ENCODE measurements around the gene HS3ST3A1.
"Not testable (repeated sequence)": the region's sequence is repeated elsewhere in the genome, so short reads cannot be mapped to it uniquely, and the experiment has no call there.

HS3ST3A1 gene

GRCh38 chr17:13508896-13509295 lies 92.8 kb downstream of the HS3ST3A1 start:
- no peak for DNase-seq (ENCODE audit: low read depth)

GRCh38 chr17:13503526-13503925 lies 98.2 kb downstream of the HS3ST3A1 start:
- no peak for DNase-seq (ENCODE audit: low read depth)
- Histone ChIP-seq H3K27me3 (replicated peaks; ENCODE audit: control insufficient read depth, insufficient read depth, low read length) (no peaks in the 10 kb centered on the region), H3K4me1 (ENCODE audit: control insufficient read depth, insufficient read depth, low read length) (no peaks in the 10 kb centered on the region), H3K4me3 (ENCODE audit: low read length) (no peak overlapping the region), H3K9me3 (ENCODE audit: control insufficient read depth, low read length) (no peaks in the 10 kb centered on the region), H3K36me3 (ENCODE audit: control insufficient read depth, insufficient read depth, low read length, severe bottlenecking) (no peaks in the 10 kb centered on the region), H3K9ac (ENCODE audit: low read length) (no peak overlapping the region)

More at GRCh38 chr17:13508896-13509295, 92.8 kb downstream of the HS3ST3A1 start:
- H3K36me3 ChIP-seq (ENCODE audit: control insufficient read depth, insufficient read depth, low read length, severe bottlenecking) = no peaks in the 10 kb centered on the region
- no peak overlapping the region for H3K4me3 ChIP-seq (ENCODE audit: low read length)
- peaks cover 19% of the 10 kb centered on the region for H3K4me1 ChIP-seq (ENCODE audit: control insufficient read depth, insufficient read depth, low read length)
- H3K9ac ChIP-seq (ENCODE audit: low read length) = no peak overlapping the region
- H3K27me3 ChIP-seq (replicated peaks; ENCODE audit: control insufficient read depth, insufficient read depth, low read length) = no peaks in the 10 kb centered on the region
- no peaks in the 10 kb centered on the region for H3K9me3 ChIP-seq (ENCODE audit: control insufficient read depth, low read length)

- no peaks in the 10 kb centered on the region for H3K27me3 ChIP-seq (replicated peaks; ENCODE audit: control insufficient read depth, insufficient read depth, low read length)
- DNase-seq (ENCODE audit: low read depth) = no peak
- no peak overlapping the region for H3K4me3 ChIP-seq (ENCODE audit: low read length)
- no peaks in the 10 kb centered on the region for H3K9me3 ChIP-seq (ENCODE audit: control insufficient read depth, low read length)
- H3K4me1 ChIP-seq (ENCODE audit: control insufficient read depth, insufficient read depth, low read length) = no peaks in the 10 kb centered on the region
- H3K36me3 ChIP-seq (ENCODE audit: control insufficient read depth, insufficient read depth, low read length, severe bottlenecking) = no peaks in the 10 kb centered on the region
- no peak overlapping the region for H3K9ac ChIP-seq (ENCODE audit: low read length)
These were observed 99.5 kb downstream of the HS3ST3A1 start for GRCh38 chr17:13502263-13502662.

GRCh38 chr17:13500947-13501346 lies 100.8 kb downstream of the HS3ST3A1 start:
- DNase-seq (ENCODE audit: low read depth) = no peak
- H3K9me3 ChIP-seq (ENCODE audit: control insufficient read depth, low read length) = no peaks in the 10 kb centered on the region
- no peak overlapping the region for H3K4me3 ChIP-seq (ENCODE audit: low read length)
- H3K27me3 ChIP-seq (replicated peaks; ENCODE audit: control insufficient read depth, insufficient read depth, low read length) = no peaks in the 10 kb centered on the region
- H3K36me3 ChIP-seq (ENCODE audit: control insufficient read depth, insufficient read depth, low read length, severe bottlenecking) = no peaks in the 10 kb centered on the region
- H3K4me1 ChIP-seq (ENCODE audit: control insufficient read depth, insufficient read depth, low read length) = no peaks in the 10 kb centered on the region
- no peak overlapping the region for H3K9ac ChIP-seq (ENCODE audit: low read length)

- H3K36me3 ChIP-seq (ENCODE audit: control insufficient read depth, insufficient read depth, low read length, severe bottlenecking) = no peaks in the 10 kb centered on the region
- H3K27me3 ChIP-seq (replicated peaks; ENCODE audit: control insufficient read depth, insufficient read depth, low read length) = no peaks in the 10 kb centered on the region
- H3K4me1 ChIP-seq (ENCODE audit: control insufficient read depth, insufficient read depth, low read length) = no peaks in the 10 kb centered on the region
- no peak overlapping the region for H3K9ac ChIP-seq (ENCODE audit: low read length)
- no peak for DNase-seq (ENCODE audit: low read depth)
- no peak overlapping the region for H3K4me3 ChIP-seq (ENCODE audit: low read length)
- H3K9me3 ChIP-seq (ENCODE audit: control insufficient read depth, low read length) = no peaks in the 10 kb centered on the region
These were observed 103.5 kb downstream of the HS3ST3A1 start for GRCh38 chr17:13498184-13498583.

GRCh38 chr17:13496553-13497056 lies 105.1 kb downstream of the HS3ST3A1 start:
- DNase-seq (ENCODE audit: low read depth); H3K9ac ChIP-seq (ENCODE audit: low read length); H3K9me3 ChIP-seq (ENCODE audit: control insufficient read depth, low read length); H3K4me1 ChIP-seq (ENCODE audit: control insufficient read depth, insufficient read depth, low read length); H3K4me3 ChIP-seq (ENCODE audit: low read length); H3K27me3 ChIP-seq (replicated peaks; ENCODE audit: control insufficient read depth, insufficient read depth, low read length); H3K36me3 ChIP-seq (ENCODE audit: control insufficient read depth, insufficient read depth, low read length, severe bottlenecking): not testable (repeated sequence)

- no peaks in the 10 kb centered on the region for H3K27me3 ChIP-seq (replicated peaks; ENCODE audit: control insufficient read depth, insufficient read depth, low read length)
- no peak overlapping the region for H3K4me3 ChIP-seq (ENCODE audit: low read length)
- no peaks in the 10 kb centered on the region for H3K9me3 ChIP-seq (ENCODE audit: control insufficient read depth, low read length)
These were observed 106.3 kb downstream of the HS3ST3A1 start for GRCh38 chr17:13495423-13495822.

GRCh38 chr17:13492737-13493122 lies 109.0 kb downstream of the HS3ST3A1 start:
- no peaks in the 10 kb centered on the region for H3K36me3 ChIP-seq (ENCODE audit: control insufficient read depth, insufficient read depth, low read length, severe bottlenecking)
- DNase-seq (ENCODE audit: low read depth) = no peak
- no peaks in the 10 kb centered on the region for H3K27me3 ChIP-seq (replicated peaks; ENCODE audit: control insufficient read depth, insufficient read depth, low read length)
- H3K9ac ChIP-seq (ENCODE audit: low read length) = no peak overlapping the region
- no peaks in the 10 kb centered on the region for H3K9me3 ChIP-seq (ENCODE audit: control insufficient read depth, low read length)
- H3K4me1 ChIP-seq (ENCODE audit: control insufficient read depth, insufficient read depth, low read length) = no peaks in the 10 kb centered on the region
- no peak overlapping the region for H3K4me3 ChIP-seq (ENCODE audit: low read length)

More at GRCh38 chr17:13495423-13495822, 106.3 kb downstream of the HS3ST3A1 start:
- no peak overlapping the region for H3K9ac ChIP-seq (ENCODE audit: low read length)
- no peak for DNase-seq (ENCODE audit: low read depth)
- H3K36me3 ChIP-seq (ENCODE audit: control insufficient read depth, insufficient read depth, low read length, severe bottlenecking) = no peaks in the 10 kb centered on the region
- H3K4me1 ChIP-seq (ENCODE audit: control insufficient read depth, insufficient read depth, low read length) = no peaks in the 10 kb centered on the region

GRCh38 chr17:13491916-13492736 lies 109.6 kb downstream of the HS3ST3A1 start:
- H3K9ac ChIP-seq (ENCODE audit: low read length) = no peak overlapping the region
- no peak overlapping the region for H3K4me3 ChIP-seq (ENCODE audit: low read length)
- H3K9me3 ChIP-seq (ENCODE audit: control insufficient read depth, low read length) = no peaks in the 10 kb centered on the region
- no peak for DNase-seq (ENCODE audit: low read depth)
- no peaks in the 10 kb centered on the region for H3K4me1 ChIP-seq (ENCODE audit: control insufficient read depth, insufficient read depth, low read length)
- no peaks in the 10 kb centered on the region for H3K27me3 ChIP-seq (replicated peaks; ENCODE audit: control insufficient read depth, insufficient read depth, low read length)
- H3K36me3 ChIP-seq (ENCODE audit: control insufficient read depth, insufficient read depth, low read length, severe bottlenecking) = no peaks in the 10 kb centered on the region

- Histone ChIP-seq H3K9ac (ENCODE audit: low read length) (no peak overlapping the region), H3K4me3 (ENCODE audit: low read length) (no peak overlapping the region), H3K9me3 (ENCODE audit: control insufficient read depth, low read length) (no peaks in the 10 kb centered on the region), H3K4me1 (ENCODE audit: control insufficient read depth, insufficient read depth, low read length) (no peaks in the 10 kb centered on the region), H3K36me3 (ENCODE audit: control insufficient read depth, insufficient read depth, low read length, severe bottlenecking) (no peaks in the 10 kb centered on the region), H3K27me3 (replicated peaks; ENCODE audit: control insufficient read depth, insufficient read depth, low read length) (no peaks in the 10 kb centered on the region)
- DNase-seq (ENCODE audit: low read depth) = no peak
These were observed 110.2 kb downstream of the HS3ST3A1 start for GRCh38 chr17:13491491-13491890.

- Histone ChIP-seq H3K9ac (ENCODE audit: low read length) (no peak overlapping the region), H3K4me1 (ENCODE audit: control insufficient read depth, insufficient read depth, low read length) (no peaks in the 10 kb centered on the region), H3K36me3 (ENCODE audit: control insufficient read depth, insufficient read depth, low read length, severe bottlenecking) (no peaks in the 10 kb centered on the region), H3K27me3 (replicated peaks; ENCODE audit: control insufficient read depth, insufficient read depth, low read length) (no peaks in the 10 kb centered on the region), H3K4me3 (ENCODE audit: low read length) (no peak overlapping the region), H3K9me3 (ENCODE audit: control insufficient read depth, low read length) (no peaks in the 10 kb centered on the region)
- DNase-seq (ENCODE audit: low read depth) = no peak
These were observed 110.7 kb downstream of the HS3ST3A1 start for GRCh38 chr17:13490906-13491482.

All from adipocyte (in vitro differentiated cells).